DMS53 (cell line): ENCODE measurements around the gene TANGO2.

ENCODE experiments used
- DNase-seq: peaks from one replicate; lab custom pipeline; 2025; lab: John Stamatoyannopoulos, UW

Gene TANGO2

DNA sequence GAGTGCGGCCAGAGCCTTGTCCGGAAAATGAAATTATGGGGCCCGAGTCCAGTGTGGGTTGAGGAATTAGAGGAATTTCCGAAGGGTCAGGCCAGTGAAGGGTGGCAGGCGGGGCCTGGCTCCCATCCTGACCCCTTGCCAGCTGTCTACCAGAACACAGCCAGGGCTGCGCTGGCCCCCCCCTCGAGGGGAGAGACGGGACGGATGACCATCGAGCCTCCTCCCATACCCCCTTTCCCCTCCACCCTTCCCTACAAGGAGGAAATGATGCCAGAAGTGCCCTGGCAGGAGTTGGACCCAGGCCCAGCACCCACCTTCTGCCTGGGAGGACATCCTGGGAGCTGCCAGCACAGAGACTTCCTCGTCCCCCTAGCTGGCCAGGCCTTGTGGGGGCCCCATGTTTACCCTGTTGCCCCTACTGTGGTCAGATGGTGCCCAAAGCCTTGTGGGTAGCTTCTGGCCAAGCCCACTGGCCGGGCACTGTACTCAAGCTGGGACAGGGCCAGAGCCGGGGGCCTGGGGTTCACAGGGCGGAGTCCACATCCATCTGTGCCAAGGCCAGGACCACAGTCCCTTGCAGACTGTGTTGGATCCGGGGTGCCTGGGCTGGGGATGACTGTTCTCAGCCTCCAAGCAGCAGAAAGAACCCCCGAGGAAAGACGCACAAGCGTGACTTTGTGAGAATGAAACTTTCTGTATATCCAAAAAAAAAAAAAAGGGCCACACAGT lies 25.1 kb upstream of the TANGO2 start:
- DNase-seq = no peak

DNA sequence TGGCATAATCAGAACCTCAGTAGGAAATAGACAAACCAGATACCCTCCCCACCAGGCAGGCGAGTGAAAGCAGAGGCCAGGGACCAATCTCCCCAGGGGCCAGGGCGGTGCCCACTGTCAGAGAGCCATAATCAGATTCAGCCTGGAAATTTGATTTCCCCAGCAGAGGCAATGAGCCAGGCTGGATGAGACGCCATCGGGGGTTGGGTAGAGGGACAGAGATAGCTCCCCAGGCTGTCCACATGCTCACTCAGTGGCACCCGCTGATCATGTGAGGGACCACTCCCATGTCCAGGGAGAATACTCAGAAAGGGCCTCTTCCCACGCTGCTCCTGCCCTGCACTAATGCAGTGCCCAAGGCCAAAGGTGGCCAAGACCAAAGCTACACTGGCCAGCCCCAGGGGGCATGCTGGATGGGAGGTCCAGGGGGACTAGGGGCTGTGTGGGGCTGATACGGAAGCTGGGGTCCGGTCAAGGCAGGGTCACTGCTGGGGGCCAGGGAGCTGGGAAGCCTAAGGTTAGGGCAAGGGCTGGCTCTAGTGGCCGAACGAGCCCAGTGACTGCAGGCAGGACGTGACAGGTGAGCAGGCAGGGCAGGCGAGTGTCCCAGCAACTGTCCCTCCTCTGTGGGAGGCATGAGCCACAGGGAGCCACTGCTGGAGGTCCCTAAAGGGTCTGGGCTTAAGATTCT lies 24.1 kb upstream of the TANGO2 start:
- no peak for DNase-seq

DNA sequence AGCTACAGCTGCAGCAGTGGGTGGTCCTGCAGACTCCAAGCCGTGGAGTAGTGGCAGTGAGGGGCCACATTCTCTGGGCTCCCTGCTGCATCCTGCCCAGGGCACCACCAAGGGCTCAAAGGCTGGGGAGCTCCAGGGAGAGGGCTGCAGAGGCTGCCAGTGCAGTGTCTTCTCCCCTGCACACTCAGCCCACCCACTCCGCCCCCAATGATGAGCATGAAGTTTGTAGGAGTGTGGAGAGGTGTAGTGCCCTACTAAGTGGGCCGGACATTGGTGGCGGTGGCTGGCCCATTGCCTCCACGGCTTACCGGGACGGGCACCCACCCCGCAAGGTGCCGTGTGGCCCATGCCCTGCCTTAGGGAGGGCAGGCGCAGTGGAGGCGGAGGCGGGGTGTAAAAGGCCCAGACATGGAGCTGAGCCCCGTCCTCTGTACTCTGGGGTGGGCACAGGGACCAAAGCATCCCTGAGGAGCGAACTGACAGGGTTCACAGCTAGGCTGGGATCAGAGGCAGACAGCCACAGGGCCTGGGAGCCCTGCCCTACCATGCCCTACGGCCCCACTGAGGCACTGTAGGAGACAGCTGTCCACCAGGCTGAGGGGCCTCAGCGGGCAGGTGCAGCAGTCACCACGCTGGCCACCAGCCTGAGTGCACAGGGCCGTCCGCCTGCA lies 23.2 kb upstream of the TANGO2 start:
- no peak for DNase-seq

DNA sequence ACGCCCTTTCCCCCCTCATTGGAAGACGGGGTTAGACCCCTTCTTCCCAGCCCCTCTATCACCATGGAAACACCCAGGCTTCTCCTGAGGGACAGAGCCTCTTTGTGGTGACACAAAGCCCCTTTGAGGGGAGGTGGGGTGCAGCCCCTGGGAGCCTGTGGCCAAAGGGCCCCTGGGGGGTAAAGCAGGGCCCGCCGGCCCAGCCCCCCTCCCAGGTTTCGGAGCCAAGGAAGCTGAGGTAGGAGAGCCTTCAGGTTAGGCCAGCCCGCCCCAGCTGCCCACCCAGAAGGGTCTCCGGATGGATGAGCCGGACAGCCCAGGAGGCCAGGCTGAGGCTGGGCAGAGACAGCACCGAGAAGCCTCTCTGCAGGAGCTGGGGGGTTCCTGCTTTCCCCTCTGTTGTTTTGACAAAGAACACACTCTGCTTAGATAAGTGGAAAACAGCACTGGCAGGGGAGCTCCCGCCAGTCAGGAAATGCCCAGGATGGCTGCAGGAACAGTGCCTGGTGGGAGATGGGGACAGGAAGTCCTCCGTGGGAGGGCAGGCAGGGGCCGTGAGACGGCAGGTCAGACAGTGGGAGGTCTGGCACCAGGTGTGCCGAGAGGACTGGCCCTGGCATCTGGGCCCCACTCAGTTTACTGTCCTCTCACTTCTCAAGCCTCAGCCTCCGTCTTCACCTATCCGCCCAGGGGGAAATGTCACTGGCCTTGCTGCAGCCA lies 22.5 kb upstream of the TANGO2 start:
- no peak for DNase-seq

DNA sequence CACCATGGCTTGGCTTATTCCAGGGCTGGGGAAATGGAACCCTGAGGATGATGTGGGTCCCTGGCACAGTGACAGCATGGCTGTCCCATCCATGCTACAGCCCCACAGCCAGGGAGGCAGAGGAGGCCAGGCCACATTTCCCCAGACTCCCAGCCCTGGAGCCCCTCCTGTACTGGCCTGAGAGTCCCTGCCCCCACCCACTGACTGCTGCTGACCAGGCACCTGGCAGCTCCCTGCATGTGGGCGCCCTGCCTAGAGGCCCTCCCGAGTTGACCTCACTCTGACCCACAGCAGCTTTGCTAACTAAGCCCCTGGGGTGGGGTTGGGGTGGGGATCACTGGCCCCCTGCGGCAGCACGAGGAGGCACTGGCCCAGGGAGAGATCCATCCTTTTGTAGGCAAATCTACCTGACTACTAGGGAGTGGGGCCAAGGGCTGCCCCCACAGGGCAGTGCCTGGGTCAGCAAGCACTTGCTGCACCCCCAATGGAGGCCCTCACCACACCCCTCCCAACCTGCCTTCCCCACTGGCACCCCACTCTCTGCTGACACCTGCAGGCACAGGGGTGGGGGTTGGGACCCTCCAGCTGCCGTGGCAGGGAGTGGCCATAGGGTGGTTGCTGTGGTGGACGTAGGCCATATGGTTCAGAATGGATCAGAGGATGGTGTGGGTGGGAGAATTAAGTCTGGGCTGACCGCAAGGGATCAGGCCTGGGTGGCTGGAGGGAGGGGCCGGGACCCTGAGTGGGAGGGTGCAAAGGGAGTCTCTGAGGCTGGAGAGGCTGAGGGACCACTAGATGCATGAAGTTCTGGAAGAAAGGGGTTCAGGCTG lies 21.7 kb upstream of the TANGO2 start:
- DNase-seq = no peak

DNA sequence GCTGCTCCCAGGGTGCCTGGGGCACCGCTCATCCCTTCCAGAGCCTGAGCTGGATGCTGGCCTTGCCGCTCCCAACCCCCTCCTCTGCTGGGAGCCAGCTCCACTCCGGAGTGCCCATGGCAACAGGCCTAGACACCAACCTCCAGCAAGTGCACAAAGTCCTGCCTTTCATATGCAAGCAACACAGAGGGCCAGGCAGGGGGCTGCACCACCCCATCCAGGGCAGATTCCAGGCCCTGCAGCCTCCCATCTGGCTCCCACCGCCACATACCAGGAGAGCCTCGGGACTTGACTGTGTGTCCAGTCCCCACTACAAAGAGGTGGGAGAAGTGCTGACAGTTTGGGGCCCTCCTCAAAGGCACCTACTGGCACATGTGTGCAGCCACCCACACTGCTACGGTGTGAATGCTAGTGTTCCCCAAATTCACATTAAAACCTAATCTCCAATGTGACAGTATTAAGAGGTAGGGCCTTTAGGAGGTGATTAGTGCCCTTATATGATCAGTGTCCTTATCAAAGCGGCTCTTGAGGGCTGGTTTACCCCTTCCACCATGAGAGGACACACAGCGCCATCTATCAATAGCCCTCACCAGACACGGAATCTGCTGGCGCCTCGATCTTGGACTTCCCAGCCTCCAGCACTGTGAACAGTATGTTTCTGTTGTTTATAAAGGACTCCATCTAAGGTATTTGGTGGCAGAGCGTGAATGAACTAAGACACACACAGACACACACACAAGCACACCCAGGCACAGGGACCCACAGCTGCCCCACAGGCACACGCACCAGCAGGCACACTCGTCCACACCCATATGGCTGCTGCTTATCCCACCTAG lies 20.4 kb upstream of the TANGO2 start:
- DNase-seq = no peak

DNA sequence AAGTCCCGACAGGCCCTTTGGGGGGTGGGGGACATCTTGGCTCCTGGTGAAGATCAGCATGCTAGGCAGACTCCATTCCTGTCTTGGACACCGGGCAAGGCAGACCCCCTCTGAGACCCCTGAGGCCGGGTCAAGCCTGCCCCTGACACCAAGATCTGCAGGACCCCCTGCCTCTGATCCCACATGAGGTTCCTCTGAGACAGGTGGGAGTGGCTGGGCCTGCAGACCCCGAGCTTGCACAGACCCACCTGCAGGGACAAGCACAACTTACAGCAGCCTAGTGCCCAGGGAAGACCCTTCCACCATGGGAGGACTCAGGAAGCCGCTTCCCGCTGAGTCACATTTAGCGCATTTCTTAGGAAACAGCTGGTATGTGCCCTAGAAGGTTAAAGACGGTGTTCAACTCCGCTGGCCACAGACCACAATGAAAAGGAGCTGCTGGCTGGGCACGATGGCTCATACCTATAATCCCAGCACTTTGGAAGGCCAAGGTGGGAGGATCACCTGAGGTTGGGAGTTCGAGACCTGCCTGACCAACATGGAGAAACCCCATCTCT lies 19.8 kb upstream of the TANGO2 start:
- no peak for DNase-seq

DNA sequence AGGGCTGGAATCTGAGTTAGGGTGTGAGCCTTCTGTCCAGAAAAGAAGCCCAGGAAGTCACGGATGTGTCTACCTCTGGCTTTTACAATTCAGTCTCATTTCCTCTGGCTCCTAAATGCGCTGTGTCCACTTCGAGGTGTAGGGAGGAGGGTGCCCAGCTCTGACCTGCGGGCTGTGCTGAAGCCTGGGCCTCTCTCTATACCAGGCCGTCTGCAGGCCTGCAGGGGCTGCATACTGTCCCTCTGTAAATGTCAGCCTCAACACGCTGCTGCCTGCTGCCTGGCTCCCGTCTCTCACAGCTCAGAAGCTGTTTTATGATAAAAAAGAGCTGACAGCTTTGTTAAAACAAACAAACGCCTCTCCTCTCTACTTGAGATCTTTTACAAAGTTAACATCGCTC lies 18.8 kb upstream of the TANGO2 start:
- no peak for DNase-seq

DNA sequence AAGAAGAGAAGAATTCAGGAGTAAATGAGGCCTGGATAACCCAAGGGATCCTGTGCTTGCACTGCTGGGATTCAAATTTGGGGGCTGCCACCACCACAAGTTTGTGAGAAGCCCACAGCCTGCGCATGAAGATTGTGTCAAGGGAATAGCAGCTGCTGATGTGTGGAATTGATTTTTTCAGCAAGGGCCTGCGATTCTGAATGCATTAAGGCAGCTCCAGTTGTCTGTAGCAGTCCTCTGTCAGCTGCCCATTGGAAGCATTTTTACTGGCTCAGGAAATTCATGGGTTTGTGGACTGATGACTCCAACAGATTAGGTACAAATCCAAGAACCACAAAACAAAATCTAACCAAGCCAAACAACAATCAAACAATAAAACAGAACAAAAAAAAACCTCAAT lies 18.3 kb upstream of the TANGO2 start:
- DNase-seq = no peak

DNA sequence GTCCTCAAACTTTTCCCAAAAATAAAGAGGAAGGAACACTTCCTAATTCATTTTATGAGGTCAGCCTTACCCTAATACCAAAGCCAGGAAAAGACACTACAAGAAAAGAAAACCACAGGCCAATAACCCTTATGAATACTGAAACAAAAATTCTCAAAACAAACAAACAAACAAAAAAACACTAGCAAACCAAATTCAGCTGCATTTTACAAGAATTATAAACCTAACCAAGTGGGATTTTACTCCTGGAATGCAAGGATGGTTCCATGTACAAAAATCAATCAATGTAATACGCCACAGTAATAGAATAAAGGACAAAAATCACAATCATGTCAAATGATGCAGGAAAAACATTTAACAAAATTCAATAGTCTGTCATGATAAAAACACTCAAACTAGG lies 17.6 kb upstream of the TANGO2 start:
- DNase-seq = no peak

DNA sequence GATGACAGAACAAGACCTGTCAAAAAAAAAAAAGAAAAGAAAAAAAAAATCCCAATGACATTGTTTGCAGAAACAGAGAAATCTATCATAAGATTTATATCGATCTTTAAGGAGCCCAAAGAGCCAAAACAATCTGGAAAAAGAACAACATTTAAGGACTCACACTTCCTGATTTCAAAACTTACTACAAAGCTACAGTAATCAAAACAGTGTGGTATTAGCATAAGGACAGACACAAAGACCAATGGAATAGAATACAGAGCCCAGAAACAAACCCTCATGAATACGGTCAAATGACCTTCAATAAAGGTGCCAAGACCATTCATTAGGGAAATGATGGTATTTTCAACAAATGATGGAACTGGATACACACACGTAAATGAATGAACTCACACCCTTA lies 16.4 kb upstream of the TANGO2 start:
- no peak for DNase-seq

DNA sequence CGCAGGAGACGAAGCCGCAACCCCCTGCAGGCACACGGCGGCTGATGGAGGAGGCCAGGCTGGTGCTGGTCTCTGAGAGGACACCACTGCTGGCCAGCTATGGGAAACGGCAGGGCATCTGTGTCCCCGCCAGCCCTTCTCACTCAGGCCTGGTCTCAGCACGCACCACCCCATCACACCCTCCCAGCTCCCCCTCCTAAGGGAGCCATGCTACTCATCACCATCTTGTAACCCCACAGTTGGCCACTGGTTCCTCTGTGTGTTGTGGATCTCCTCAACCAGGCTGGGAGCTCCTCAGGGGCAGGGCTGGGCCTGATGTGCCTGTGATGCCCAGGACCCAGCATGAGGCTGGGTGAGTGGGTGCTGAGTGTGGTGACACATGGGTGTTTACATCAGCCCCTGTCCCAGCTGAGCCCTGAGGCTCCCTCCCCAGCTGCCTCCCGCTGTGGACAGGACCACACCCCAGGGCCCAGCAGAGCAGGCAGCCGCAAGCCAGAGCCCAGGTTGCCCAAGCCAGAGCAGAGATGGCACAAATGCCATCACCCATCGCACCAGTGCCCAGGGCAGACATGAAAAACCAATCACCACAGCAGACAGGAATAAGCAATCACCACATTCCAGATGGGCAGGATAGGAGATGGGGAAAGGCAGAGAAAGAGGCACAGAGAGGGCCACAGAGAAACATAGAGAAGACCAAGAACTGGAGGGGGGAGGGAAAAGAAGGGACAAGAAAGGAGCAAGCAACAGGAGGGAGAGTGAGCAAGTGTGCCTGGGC lies 12.5 kb upstream of the TANGO2 start:
- no peak for DNase-seq

DNA sequence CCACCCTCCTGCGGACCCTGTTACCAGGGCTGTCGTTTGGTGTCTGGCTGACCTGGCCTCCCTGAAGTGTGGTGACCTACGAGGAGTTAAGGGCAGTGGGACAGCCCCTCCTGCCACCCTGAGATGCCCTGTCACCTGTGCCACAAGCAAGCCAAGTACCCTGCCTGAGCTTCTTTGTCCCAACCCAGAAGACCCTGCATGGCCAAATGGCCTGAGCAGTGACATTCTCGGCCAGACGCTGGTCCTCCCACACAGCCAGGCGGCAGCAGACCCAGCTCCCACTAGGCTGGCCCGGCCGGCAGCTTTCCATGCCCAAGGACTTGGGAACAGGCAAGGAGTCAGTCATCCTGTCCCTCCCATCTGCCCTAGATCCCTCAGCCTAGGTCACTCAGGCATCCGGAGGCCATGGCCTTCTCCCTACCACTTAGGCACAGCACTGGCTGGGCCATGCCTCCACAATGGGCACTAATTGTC lies 11.9 kb upstream of the TANGO2 start:
- DNase-seq = no peak

DNA sequence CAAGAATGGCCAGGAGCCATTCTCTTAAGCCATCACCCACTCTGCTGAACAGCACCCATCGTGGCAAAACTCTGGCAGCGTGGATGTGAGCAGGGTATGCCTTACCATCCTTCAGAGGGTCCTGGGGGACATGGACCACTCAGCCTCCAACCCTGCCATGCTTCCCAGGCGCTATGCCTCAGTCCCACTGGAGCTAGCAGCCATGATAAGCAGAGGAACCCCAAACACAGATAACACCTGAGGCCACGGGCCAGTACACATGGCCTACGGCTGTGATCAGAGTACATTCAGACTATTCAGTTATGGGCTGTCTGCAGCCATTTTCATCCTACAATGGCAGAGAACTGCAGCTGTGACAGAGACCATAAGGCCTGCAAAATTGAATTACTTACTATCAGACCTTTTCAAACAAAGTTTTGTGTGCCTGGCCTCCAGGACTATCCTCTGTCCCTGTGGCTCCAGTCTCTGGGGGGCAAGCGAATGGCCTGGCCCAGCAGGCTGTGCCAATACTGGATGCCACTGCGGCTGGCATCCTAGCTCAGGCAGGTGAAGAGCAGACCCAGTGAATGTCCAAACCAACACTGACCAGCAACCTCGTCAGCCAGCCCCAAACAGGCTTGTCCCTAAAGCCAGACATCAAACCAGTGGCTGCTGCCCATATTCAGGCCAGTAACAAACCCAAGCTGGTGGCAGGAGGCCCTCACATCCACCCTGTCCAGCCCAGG lies 11.2 kb upstream of the TANGO2 start:
- DNase-seq = no peak

DNA sequence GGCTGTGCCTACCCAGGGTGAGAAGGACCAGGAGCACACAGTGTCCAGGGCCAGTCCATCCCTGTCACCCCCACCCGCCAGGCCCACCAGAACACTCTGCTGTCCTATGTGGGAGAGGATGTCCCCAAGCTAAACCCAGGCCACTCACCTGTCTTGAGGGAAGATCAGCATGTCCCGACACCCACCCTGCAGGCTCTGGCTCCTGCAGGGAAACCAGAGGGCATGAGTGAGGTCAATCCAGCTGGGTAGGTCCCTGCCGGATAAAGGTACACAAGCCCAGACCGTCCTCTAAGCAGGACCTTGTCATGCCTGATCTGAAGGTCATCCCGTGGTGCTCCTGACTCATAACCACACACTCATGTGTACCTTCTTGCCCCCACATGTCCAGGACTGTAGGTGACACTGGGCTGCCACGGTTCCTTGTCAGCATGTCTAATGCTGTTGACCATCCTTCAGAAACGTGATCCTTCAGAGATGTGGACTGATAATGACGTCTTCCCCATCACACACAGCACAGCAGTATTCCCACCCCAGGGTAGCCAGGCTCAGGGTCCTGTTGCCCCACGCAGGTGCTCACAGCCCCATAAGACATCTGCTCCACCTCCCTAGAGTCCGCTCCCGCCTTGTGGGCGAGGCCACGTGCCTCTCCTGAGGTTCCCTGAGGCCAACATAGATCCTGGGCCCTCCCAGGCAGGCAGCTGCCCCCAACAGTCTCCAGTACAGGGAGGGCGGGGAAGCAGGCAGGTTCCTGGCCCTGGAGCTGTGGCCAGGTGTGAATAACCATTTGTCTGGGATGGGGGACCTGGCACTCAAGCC lies 10.4 kb upstream of the TANGO2 start:
- no peak for DNase-seq

DNA sequence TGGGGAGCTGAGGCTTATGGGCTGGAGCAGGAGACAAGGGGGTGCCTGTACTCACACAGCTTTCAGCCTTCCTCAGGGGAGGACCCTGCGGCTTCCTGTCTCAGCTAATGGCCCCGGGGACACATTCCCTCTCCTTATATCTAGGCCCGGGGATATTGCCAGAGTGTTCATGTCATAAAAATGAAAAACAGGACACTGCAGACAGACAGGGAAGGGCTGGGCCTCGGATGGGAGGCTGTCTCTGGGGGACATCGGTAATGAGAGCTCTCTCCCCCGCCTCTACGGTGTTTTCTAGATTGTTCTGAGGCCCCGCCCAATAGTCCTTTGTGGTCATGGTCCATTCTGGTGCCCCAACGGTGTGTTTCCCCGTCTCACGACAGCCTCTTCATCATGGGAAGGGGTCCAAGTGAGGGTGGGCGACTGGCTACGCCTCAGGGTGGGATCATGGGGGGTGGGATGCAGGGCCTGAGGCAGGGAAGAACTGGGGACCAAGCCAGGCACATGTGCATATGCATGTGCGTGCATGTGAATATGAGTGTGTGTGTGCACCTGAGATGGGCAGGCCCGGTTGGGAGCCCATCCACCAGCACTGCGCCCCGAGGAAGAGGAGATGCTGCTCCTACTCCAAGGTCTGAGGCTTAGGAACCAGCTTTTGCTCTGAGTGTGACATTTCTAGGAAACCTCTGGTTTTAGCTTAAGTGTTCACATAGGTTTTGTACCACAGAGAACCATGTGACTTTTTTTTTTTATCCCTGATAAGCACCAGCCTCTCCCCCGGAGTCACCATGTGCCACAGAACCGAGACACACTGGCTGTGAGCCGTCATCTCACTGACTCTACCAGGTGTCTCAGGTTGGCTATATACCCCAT lies 9.6 kb upstream of the TANGO2 start:
- no peak for DNase-seq
